ENCODE measurements around the gene CDK12. TPM values are rescaled to one million over a fixed set of nuclear protein-coding genes. Genes with fewer than 3 reads are reported as not detected.

The CDK12 gene
- total RNA-seq, 2 donors from 2014 or later: 37.7 to 75.8 TPM

Small RNA genes within 50 kb of the gene (small RNA-seq; reads per million reads assigned to genes)
- 0 reads per million in 2 donors for gene RNU6-233P

Other genes with a start within 250 kb of the CDK12 start
- 1 to 10 TPM; 3.9 to 4.8 TPM for gene STAC2, start 235.5 kb upstream of the CDK12 start, total RNA-seq
- 10 to 100 TPM; 22.4 to 43.6 TPM for gene FBXL20, start 59.9 kb upstream of the CDK12 start, total RNA-seq
- gene MED1, start 10.2 kb upstream of the CDK12 start, total RNA-seq: 10 to 100 TPM; 22.9 to 39.7 TPM
- under 1 TPM in 1 of 2 donors, not detected in 1; 0.17 TPM for gene NEUROD2, start 146.4 kb downstream of the CDK12 start, total RNA-seq
- gene PPP1R1B, start 165.5 kb downstream of the CDK12 start, total RNA-seq: 100 to 1,000 TPM in 1 of 2 donors, 10 to 100 TPM in 1; 69.0 to 108 TPM
- 100 to 1,000 TPM in 1 of 2 donors, 10 to 100 TPM in 1; 52.5 to 202 TPM for gene STARD3, start 175.7 kb downstream of the CDK12 start, total RNA-seq
- 10 to 100 TPM in 1 of 2 donors, 1 to 10 TPM in 1; 4.3 to 44.3 TPM for gene TCAP, start 203.9 kb downstream of the CDK12 start, total RNA-seq
- gene PNMT, start 207.0 kb downstream of the CDK12 start, total RNA-seq: 1 to 10 TPM; 2.7 to 5.8 TPM
- 10 to 100 TPM; 44.6 to 50.0 TPM for gene PGAP3, start 226.6 kb downstream of the CDK12 start, total RNA-seq
- 100 to 1,000 TPM; 112 to 172 TPM for gene ERBB2, start 238.6 kb downstream of the CDK12 start, total RNA-seq

All from prostate gland (tissue), 2 donors.